Liver (tissue), 3 donors: ENCODE data around the gene MIDN.
A peak's percentile ranks its signal among the peaks of the same experiment; 100 is the strongest.

Source experiments
- EGR1 ChIP-seq, 2 donors: IDR thresholded peaks; 2 replicates each; pipeline ENCODE4 v1.6.1; 2016 to 2018; ENCODE audit warnings: antibody characterized with exemption in 2 of 2, low read depth in 2 of 2
- FOXA1 ChIP-seq: IDR thresholded peaks from 2 replicates; pipeline ENCODE4 v1.6.1; 2016; ENCODE audit warnings: antibody characterized with exemption
- GABPA ChIP-seq, 2 donors: IDR thresholded peaks in 1 of 2; conservative IDR thresholded peaks in 1 of 2; 2 replicates each; pipeline ENCODE4 v1.6.1; 2016; ENCODE audit warnings: antibody characterized with exemption in 2 of 2, mild to moderate bottlenecking in 1 of 2, moderate library complexity in 1 of 2
- HNF4G ChIP-seq: IDR thresholded peaks from 2 replicates; pipeline ENCODE4 v1.6.1; 2016; ENCODE audit warnings: antibody characterized with exemption
- JUND ChIP-seq, 2 donors: IDR thresholded peaks; 2 replicates each; pipeline ENCODE4 v1.6.1; 2016; ENCODE audit warnings: antibody characterized with exemption in 2 of 2
- RAD21 ChIP-seq, 2 donors: IDR thresholded peaks; 2 replicates each; pipeline ENCODE4 v1.6.1; 2016; ENCODE audit warnings: antibody characterized with exemption in 2 of 2, mild to moderate bottlenecking in 2 of 2
- REST ChIP-seq: IDR thresholded peaks from 2 replicates; pipeline ENCODE4 v1.6.1; 2016; ENCODE audit warnings: antibody characterized with exemption, mild to moderate bottlenecking
- RXRA ChIP-seq, 2 donors: IDR thresholded peaks; 2 replicates each; pipeline ENCODE4 v1.6.1; 2017 to 2018; ENCODE audit warnings: antibody characterized with exemption in 2 of 2, mild to moderate bottlenecking in 1 of 2
- SP1 ChIP-seq: IDR thresholded peaks from 2 replicates; pipeline ENCODE4 v1.6.1; 2018; ENCODE audit warnings: antibody characterized with exemption, mild to moderate bottlenecking
- TAF1 ChIP-seq: conservative IDR thresholded peaks from 2 replicates; pipeline ENCODE4 v1.6.1; 2016; ENCODE audit warnings: antibody characterized with exemption, mild to moderate bottlenecking
- YY1 ChIP-seq: IDR thresholded peaks from 2 replicates; pipeline ENCODE4 v1.6.1; 2016; ENCODE audit warnings: antibody characterized with exemption, mild to moderate bottlenecking
- TF ChIP-seq, protein P1 (sequence below): fragments of 150-350 bp; IDR thresholded peaks from 2 replicates; pipeline ENCODE4 v1.5.1; 2017; ENCODE audit warnings: improper control_type of control experiment, low read depth, low read length; ENCODE audit not compliant: missing input control
- TF ChIP-seq, protein P2 (sequence below): IDR thresholded peaks from 2 replicates; pipeline ENCODE4 v1.6.1; 2016; ENCODE audit warnings: antibody characterized with exemption
- donor health status: healthy.
- donor health status: healthy.

GRCh38 chr19:1248139-1248785 lies at the start of gene MIDN:
- TF ChIP-seq, protein P1, sequence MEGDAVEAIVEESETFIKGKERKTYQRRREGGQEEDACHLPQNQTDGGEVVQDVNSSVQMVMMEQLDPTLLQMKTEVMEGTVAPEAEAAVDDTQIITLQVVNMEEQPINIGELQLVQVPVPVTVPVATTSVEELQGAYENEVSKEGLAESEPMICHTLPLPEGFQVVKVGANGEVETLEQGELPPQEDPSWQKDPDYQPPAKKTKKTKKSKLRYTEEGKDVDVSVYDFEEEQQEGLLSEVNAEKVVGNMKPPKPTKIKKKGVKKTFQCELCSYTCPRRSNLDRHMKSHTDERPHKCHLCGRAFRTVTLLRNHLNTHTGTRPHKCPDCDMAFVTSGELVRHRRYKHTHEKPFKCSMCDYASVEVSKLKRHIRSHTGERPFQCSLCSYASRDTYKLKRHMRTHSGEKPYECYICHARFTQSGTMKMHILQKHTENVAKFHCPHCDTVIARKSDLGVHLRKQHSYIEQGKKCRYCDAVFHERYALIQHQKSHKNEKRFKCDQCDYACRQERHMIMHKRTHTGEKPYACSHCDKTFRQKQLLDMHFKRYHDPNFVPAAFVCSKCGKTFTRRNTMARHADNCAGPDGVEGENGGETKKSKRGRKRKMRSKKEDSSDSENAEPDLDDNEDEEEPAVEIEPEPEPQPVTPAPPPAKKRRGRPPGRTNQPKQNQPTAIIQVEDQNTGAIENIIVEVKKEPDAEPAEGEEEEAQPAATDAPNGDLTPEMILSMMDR = peak; percentile 4
- TF ChIP-seq GABPA (IDR thresholded peaks at IDR 0.05 in 1 of 2, conservative IDR thresholded peaks at IDR 0.05 in 1 of 2) = peak in 1 of 2 donors; percentile 18
- TF ChIP-seq TAF1 = peak; percentile 76
- TF ChIP-seq SP1 = peak; percentile 34
- no peak for TF ChIP-seq HNF4G
- TF ChIP-seq, protein P2, sequence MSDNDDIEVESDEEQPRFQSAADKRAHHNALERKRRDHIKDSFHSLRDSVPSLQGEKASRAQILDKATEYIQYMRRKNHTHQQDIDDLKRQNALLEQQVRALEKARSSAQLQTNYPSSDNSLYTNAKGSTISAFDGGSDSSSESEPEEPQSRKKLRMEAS = no peak
- TF ChIP-seq RAD21 (IDR thresholded peaks at IDR 0.05) = no peak
- TF ChIP-seq FOXA1 = no peak
- TF ChIP-seq YY1 = no peak
- TF ChIP-seq EGR1 (IDR thresholded peaks at IDR 0.05; ENCODE audit: low read depth in 2 of 2) = no peak
- TF ChIP-seq JUND (IDR thresholded peaks at IDR 0.05) = peak in 1 of 2 donors; percentile 50
- no peak for TF ChIP-seq RXRA (IDR thresholded peaks at IDR 0.05)
- no peak for TF ChIP-seq REST
